Activated B cell treated with CpG ODN at 0.5 μM for 24 hours (primary cell): ENCODE measurements around the gene GRIA4. TPM values are rescaled to one million over a fixed set of nuclear protein-coding genes. Genes with fewer than 3 reads are reported as not detected.

Experiments used
- ATAC-seq: fragments of 200-7000 bp; cut with Tn5 transposase; one replicate; pipeline ENCODE4 v1.10.0; 2021; ENCODE audit warnings: low read depth, mild to moderate bottlenecking, moderate library complexity
- CTCF ChIA-PET: fragments of 350-600 bp; sonication (Branson Sonifier 250); formaldehyde crosslinking; loops from one replicate; lab custom pipeline; 2021; ENCODE audit warnings: antibody characterized with exemption; lab: Charles Lee
- POLR2A ChIA-PET: fragments of 350-600 bp; sonication (Branson Sonifier 250); formaldehyde crosslinking; loops from one replicate; lab custom pipeline; 2021; ENCODE audit warnings: antibody characterized with exemption; lab: Charles Lee
- DNase-seq: peaks from one replicate; pipeline ENCODE4 v3.0.0; 2022
- H3K27ac Mint-ChIP-seq: one replicate; pipeline ENCODE4 v1.8.0; 2020; ENCODE audit warnings: mixed read lengths
- H3K27me3 Mint-ChIP-seq: one replicate; pipeline ENCODE4 v1.8.0; 2021; ENCODE audit warnings: mixed read lengths
- H3K36me3 Mint-ChIP-seq: one replicate; pipeline ENCODE4 v1.8.0; 2021; ENCODE audit warnings: low read depth, mixed read lengths
- H3K4me1 Mint-ChIP-seq: one replicate; pipeline ENCODE4 v1.8.0; 2021; ENCODE audit warnings: mixed read lengths
- H3K4me3 Mint-ChIP-seq: one replicate; pipeline ENCODE4 v1.8.0; 2020; ENCODE audit warnings: mild to moderate bottlenecking, mixed read lengths
- H3K9me3 Mint-ChIP-seq: one replicate; pipeline ENCODE4 v1.8.0; 2020; ENCODE audit warnings: mixed read lengths
- CTCF ChIP-seq: fragments of 200-600 bp; IDR thresholded peaks from one replicate; pipeline ENCODE4 v1.8.0; 2022; ENCODE audit warnings: antibody characterized with exemption, mild to moderate bottlenecking
- intact Hi-C: fragments of 100-400 bp; cut with micrococcal nuclease; formaldehyde crosslinking; loops from one replicate; pipeline ENCODE4 v1.15.1; 2024
- total RNA-seq: library from RNA; stranded (reverse); gene quantifications from 2 replicates; pipeline ENCODE4 v1.2.3, GENCODE V29; 2022

The GRIA4 gene
- total RNA-seq, 1 donor from 2014 or later, result not detected

- Mint-ChIP-seq H3K4me3 (no peak overlapping the region), H3K27me3 (no peaks in the 10 kb centered on the region), H3K27ac (no peak overlapping the region), H3K36me3 (no peaks in the 10 kb centered on the region), H3K9me3 (no peaks in the 10 kb centered on the region), H3K4me1 (no peaks in the 10 kb centered on the region)
- intact Hi-C loops, result no loop called here
- ChIA-PET POLR2A (no interaction called here), CTCF (no interaction called here)
- TF ChIP-seq CTCF, result no peak
- ATAC-seq (no peak), DNase-seq (no peak)
These were observed 25.6 kb downstream of the GRIA4 start for GRCh38 chr11:105635466-105635865.

- H3K4me3 Mint-ChIP-seq, result no peak overlapping the region
- no peak for TF ChIP-seq CTCF
- ChIA-PET CTCF (no interaction called here), POLR2A (no interaction called here)
- H3K36me3 Mint-ChIP-seq, result no peaks in the 10 kb centered on the region
- intact Hi-C loops, result no loop called here
- H3K9me3 Mint-ChIP-seq, result no peaks in the 10 kb centered on the region
- H3K27ac Mint-ChIP-seq, result no peak overlapping the region
- no peak for ATAC-seq
- no peaks in the 10 kb centered on the region for H3K4me1 Mint-ChIP-seq
- DNase-seq, result no peak
- no peaks in the 10 kb centered on the region for H3K27me3 Mint-ChIP-seq
These were observed 26.6 kb downstream of the GRIA4 start for GRCh38 chr11:105636496-105636895.

DNA sequence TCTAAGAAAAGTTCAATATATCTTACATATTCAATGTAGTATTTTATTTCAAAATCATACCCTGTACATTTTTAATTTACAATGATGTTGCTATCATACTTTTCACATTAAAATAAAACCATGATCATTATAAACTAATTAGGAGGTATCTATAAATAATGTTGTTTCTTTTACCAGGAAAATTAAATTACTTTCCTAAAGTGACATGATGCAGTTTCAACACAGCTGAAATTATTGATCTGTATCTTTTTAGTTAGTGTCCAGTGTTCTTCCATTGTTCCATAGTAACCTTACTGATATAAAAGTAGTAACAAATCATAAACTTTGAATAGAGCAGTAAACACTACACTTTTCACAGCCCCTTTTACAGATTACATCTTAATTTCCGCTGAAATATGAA lies 29.7 kb downstream of the GRIA4 start:
- Mint-ChIP-seq H3K27me3 (no peaks in the 10 kb centered on the region), H3K27ac (no peak overlapping the region), H3K4me3 (no peak overlapping the region), H3K36me3 (no peaks in the 10 kb centered on the region), H3K4me1 (no peaks in the 10 kb centered on the region), H3K9me3 (no peaks in the 10 kb centered on the region)
- intact Hi-C loops, result no loop called here
- ATAC-seq (no peak), DNase-seq (no peak)
- no peak for TF ChIP-seq CTCF
- POLR2A ChIA-PET, result no interaction called here
- CTCF ChIA-PET, result no interaction called here

GRCh38 chr11:105641433-105641832 lies 31.6 kb downstream of the GRIA4 start:
- H3K36me3 Mint-ChIP-seq, result no peaks in the 10 kb centered on the region
- H3K4me3 Mint-ChIP-seq, result no peak overlapping the region
- ChIA-PET POLR2A (no interaction called here), CTCF (no interaction called here)
- no peaks in the 10 kb centered on the region for H3K4me1 Mint-ChIP-seq
- H3K27ac Mint-ChIP-seq, result no peak overlapping the region
- ATAC-seq (no peak), DNase-seq (no peak)
- peaks cover 2% of the 10 kb centered on the region for H3K9me3 Mint-ChIP-seq
- TF ChIP-seq CTCF, result no peak
- H3K27me3 Mint-ChIP-seq, result no peaks in the 10 kb centered on the region
- intact Hi-C loops, result no loop called here

- CTCF ChIA-PET, result no interaction called here
- no peak for TF ChIP-seq CTCF
- Mint-ChIP-seq H3K4me1 (no peaks in the 10 kb centered on the region), H3K4me3 (no peak overlapping the region), H3K27me3 (no peaks in the 10 kb centered on the region), H3K36me3 (no peaks in the 10 kb centered on the region), H3K9me3 (peaks cover 4% of the 10 kb centered on the region), H3K27ac (no peak overlapping the region)
- no peak for ATAC-seq
- intact Hi-C loops, result no loop called here
- POLR2A ChIA-PET, result no interaction called here
- no peak for DNase-seq
These were observed 33.0 kb downstream of the GRIA4 start for GRCh38 chr11:105642870-105643269.
